ENCODE data around the gene OR14A2. TPM values are rescaled to one million over a fixed set of nuclear protein-coding genes. Genes with fewer than 3 reads are reported as not detected.

OR14A2 gene
- total and polyA plus RNA-seq, 10 donors, result not detected

GRCh38 chr1:247741756-247742155 lies 6.2 kb downstream of the OR14A2 start:
- H3K36me3 ChIP-seq, result no peaks in the 10 kb centered on the region

GRCh38 chr1:247740721-247741120 lies 7.2 kb downstream of the OR14A2 start:
- WGBS, 5 donors, result 90 to 95% (median 91%) methylated on average over 2 of the region's 2 CpGs

More at GRCh38 chr1:247741756-247742155, 6.2 kb downstream of the OR14A2 start:
- intact Hi-C loops (cut with DNase I; ENCODE audit: low total_unique reads), result no loop called here
- Histone ChIP-seq H3K27ac (no peak overlapping the region), H3K4me1 (no peaks in the 10 kb centered on the region), H3K4me3 (no peak overlapping the region), H3K27me3 (replicated peaks in 1 of 7) (peaks cover 0 to 4% (median 0%) of the 10 kb centered on the region in 7 donors), H3K9me3 (no peaks in the 10 kb centered on the region)
- DNase-seq, result no peak
- 80 to 89% (median 83%) methylated on average over 5 of the region's 5 CpGs for WGBS, 5 donors
- TF ChIP-seq POLR2AphosphoS5 (IDR thresholded peaks at IDR 0.05) (no peak), CTCF (IDR thresholded peaks at IDR 0.05 in 8 of 11, conservative IDR thresholded peaks at IDR 0.05 in 3 of 11) (no peak), POLR2A (IDR thresholded peaks at IDR 0.05) (no peak)

GRCh38 chr1:247738315-247738714 lies 9.6 kb downstream of the OR14A2 start, which contains the start of gene OR14K1:
OR14K1 (plus strand) TSS chr1:247738615; CDS start chr1:247738615, 0 bp downstream.
- Histone ChIP-seq H3K4me3 (no peak within 1 kb of the TSS), H3K27ac (no peak within 1 kb of the TSS), H3K9me3 (no peaks in the 10 kb centered on the region), H3K36me3 (no peaks in the 10 kb centered on the region), H3K4me1 (no peaks in the 10 kb centered on the region), H3K27me3 (replicated peaks in 1 of 7) (peaks cover 0 to 3% (median 0%) of the 10 kb centered on the region in 7 donors)
- WGBS, 5 donors, result 96 to 100% (median 98%) methylated on average over 1 of the region's 1 CpG
- TF ChIP-seq CTCF (IDR thresholded peaks at IDR 0.05 in 8 of 11, conservative IDR thresholded peaks at IDR 0.05 in 3 of 11) (no peak), POLR2AphosphoS5 (IDR thresholded peaks at IDR 0.05) (no peak), POLR2A (IDR thresholded peaks at IDR 0.05) (no peak)
- DNase-seq, result no peak
- intact Hi-C loops (cut with DNase I; ENCODE audit: low total_unique reads), result no loop called here

More at GRCh38 chr1:247740721-247741120, 7.2 kb downstream of the OR14A2 start:
- DNase-seq, result no peak
- Histone ChIP-seq H3K36me3 (no peaks in the 10 kb centered on the region), H3K27me3 (replicated peaks in 1 of 7) (peaks cover 0 to 4% (median 0%) of the 10 kb centered on the region in 7 donors), H3K4me1 (no peaks in the 10 kb centered on the region), H3K27ac (no peak overlapping the region), H3K4me3 (no peak overlapping the region), H3K9me3 (no peaks in the 10 kb centered on the region)
- intact Hi-C loops (cut with DNase I; ENCODE audit: low total_unique reads), result no loop called here
- no peak for TF ChIP-seq POLR2AphosphoS5 (IDR thresholded peaks at IDR 0.05)
- TF ChIP-seq CTCF (IDR thresholded peaks at IDR 0.05 in 8 of 11, conservative IDR thresholded peaks at IDR 0.05 in 3 of 11), result no peak
- TF ChIP-seq POLR2A (IDR thresholded peaks at IDR 0.05), result no peak

GRCh38 chr1:247721222-247721621 lies 26.7 kb downstream of the OR14A2 start:
- no peak for DNase-seq
- no peaks in the 10 kb centered on the region for H3K4me1 ChIP-seq
- H3K36me3 ChIP-seq, result no peaks in the 10 kb centered on the region
- 83 to 97% (median 93%) methylated on average over 4 of the region's 4 CpGs for WGBS, 5 donors
- H3K9me3 ChIP-seq, result peaks cover 0 to 31% (median 20%) of the 10 kb centered on the region in 8 donors
- intact Hi-C loops (cut with DNase I; ENCODE audit: low total_unique reads), result no loop called here
- no peak overlapping the region for H3K4me3 ChIP-seq
- no peak for TF ChIP-seq POLR2A (IDR thresholded peaks at IDR 0.05)
- TF ChIP-seq POLR2AphosphoS5 (IDR thresholded peaks at IDR 0.05), result no peak
- no peak for TF ChIP-seq CTCF (IDR thresholded peaks at IDR 0.05 in 8 of 11, conservative IDR thresholded peaks at IDR 0.05 in 3 of 11)
- no peaks in the 10 kb centered on the region for H3K27me3 ChIP-seq (replicated peaks in 1 of 7)
- H3K27ac ChIP-seq, result no peak overlapping the region
